T-cell (primary cell): ENCODE results near the gene AP5Z1. TPM values are rescaled to one million over a fixed set of nuclear protein-coding genes. Genes with fewer than 3 reads are reported as not detected.

Source experiments
- ATAC-seq, 4 experiments: fragments of 200-7000 bp in 3 of 4; fragments of 150-1000 bp in 1 of 4; cut with Tn5 transposase; replicated peaks in 1 of 4; 1 replicate in 3 of 4; 2 replicates in 1 of 4; pipeline ENCODE4 v1.10.0; 2021; ENCODE audit warnings: moderate library complexity in 3 of 4, mild to moderate bottlenecking in 2 of 4, moderate number of reproducible peaks in 1 of 4
- CTCF ChIA-PET, 2 donors: fragments of 300-600 bp; sonication (Branson Sonifier 250); formaldehyde crosslinking; loops; one replicate each; lab custom pipeline; 2022; ENCODE audit warnings: antibody characterized with exemption in 2 of 2; lab: Charles Lee
- POLR2A ChIA-PET, 2 donors: fragments of 300-600 bp; sonication (Branson Sonifier 250); formaldehyde crosslinking; loops; one replicate each; lab custom pipeline; 2022; ENCODE audit warnings: antibody characterized with exemption in 2 of 2; lab: Charles Lee
- DNase-seq, 35 experiments: peaks; one replicate each; pipeline versions ENCODE4 v3.0.0 to v3.0.0-alpha.2; 2013 to 2023
- H3K27ac ChIP-seq: one replicate; pipeline ENCODE4 v1.5.1; 2013; ENCODE audit warnings: low read length
- H3K27me3 ChIP-seq, 2 experiments: replicated peaks in 1 of 2; 1 replicate in 1 of 2; 2 replicates in 1 of 2; pipeline versions ENCODE4 v1.6.1 to v1.7.0; 2013; ENCODE audit warnings: low read length in 1 of 2, mixed read lengths in 1 of 2; ENCODE audit not compliant: control insufficient read depth in 2 of 2, insufficient read depth in 2 of 2; ENCODE audit errors: extremely low read depth in 1 of 2
- H3K36me3 ChIP-seq, 2 donors: 1 replicate in 1 of 2; 2 replicates in 1 of 2; pipeline versions ENCODE4 v1.6.1 to v1.7.0; 2013; ENCODE audit warnings: low read length in 1 of 2; ENCODE audit not compliant: control insufficient read depth in 2 of 2, insufficient read depth in 1 of 2; ENCODE audit errors: extremely low read depth in 1 of 2
- H3K4me1 ChIP-seq, 2 experiments: 1 replicate in 1 of 2; 2 replicates in 1 of 2; pipeline versions ENCODE4 v1.6.1 to v1.7.0; 2013; ENCODE audit warnings: low read length in 2 of 2, mixed read lengths in 1 of 2; ENCODE audit not compliant: insufficient read depth in 2 of 2, control insufficient read depth in 1 of 2; ENCODE audit errors: extremely low read depth in 1 of 2
- H3K4me3 ChIP-seq, 2 donors: 1 replicate in 1 of 2; 2 replicates in 1 of 2; pipeline versions ENCODE4 v1.5.1 to v1.7.0; 2013; ENCODE audit warnings: mild to moderate bottlenecking in 2 of 2, low read length in 1 of 2, moderate library complexity in 1 of 2; ENCODE audit not compliant: control insufficient read depth in 1 of 2; ENCODE audit errors: extremely low read depth in 1 of 2
- H3K9me3 ChIP-seq: 2 replicates; pipeline ENCODE4 v1.7.0; 2013
- H3K27ac Mint-ChIP-seq, 2 donors: one replicate each; pipeline ENCODE4 v1.8.0; 2020 to 2021; ENCODE audit warnings: mild to moderate bottlenecking in 2 of 2, mixed read lengths in 2 of 2
- H3K27me3 Mint-ChIP-seq, 2 donors: one replicate each; pipeline ENCODE4 v1.8.0; 2021 to 2022; ENCODE audit warnings: mixed read lengths in 2 of 2
- H3K36me3 Mint-ChIP-seq: one replicate; pipeline ENCODE4 v1.8.0; 2021; ENCODE audit warnings: mixed read lengths
- H3K4me1 Mint-ChIP-seq, 3 donors: one replicate each; pipeline ENCODE4 v1.8.0; 2020 to 2022; ENCODE audit warnings: mixed read lengths in 3 of 3, mild to moderate bottlenecking in 1 of 3
- H3K4me3 Mint-ChIP-seq, 3 donors: one replicate each; pipeline ENCODE4 v1.8.0; 2020 to 2022; ENCODE audit warnings: mild to moderate bottlenecking in 3 of 3, mixed read lengths in 3 of 3, moderate library complexity in 3 of 3
- H3K9me3 Mint-ChIP-seq, 3 donors: one replicate each; pipeline ENCODE4 v1.8.0; 2020 to 2022; ENCODE audit warnings: mixed read lengths in 3 of 3
- WGBS: methylation state at CpG from one replicate; pipeline ENCODE4 v1.1.5; 2013; ENCODE audit warnings: missing lambda C conversion rate; ENCODE audit not compliant: insufficient coverage; 5-methylcytosine and 5-hydroxymethylcytosine counted together
- total RNA-seq, 35 experiments: library from RNA in 6 of 35; stranded (reverse) in 6 of 35; fragments of 120-200 nt in 1 of 35; gene quantifications; one replicate each; pipeline versions ENCODE4 v1.2.1 to v1.2.4 and lab custom pipeline; 2013 to 2026

Gene AP5Z1
- total RNA-seq, result 100 to 1,000 TPM in 4 of 5 donors, 10 to 100 TPM in 1; 93.6 to 126 (median 110) TPM
- 32.9 TPM for total RNA-seq (2013)
- total RNA-seq (lab: John Stamatoyannopoulos, UW), result 69.5 to 137 (median 114) reads per million in 29 experiments

GRCh38 chr7:4775250-4775847 lies at the start of gene AP5Z1:
Gene AP5Z1 (plus strand): TSS chr7:4775623. CDS start chr7:4775716, 93 bp downstream.
- DNase-seq (peak; percentile 82 to 98 (median 95)), ATAC-seq (peak; percentile 91 to 93 (median 92))
- Mint-ChIP-seq H3K36me3 (peaks cover 9% of the 10 kb centered on the region), H3K9me3 (no peaks in the 10 kb centered on the region), H3K27me3 (peaks cover 0 to 2% of the 10 kb centered on the region in 2 donors), H3K4me3 (peak within 1 kb of the TSS; percentile 98), H3K27ac (peak within 1 kb of the TSS; percentile 97 to 99), H3K4me1 (peaks cover 48 to 56% (median 50%) of the 10 kb centered on the region in 3 donors)
- WGBS, result under 1% methylated on average over 54 of the region's 55 CpGs
- peak within 1 kb of the TSS; percentile 95 for H3K27ac ChIP-seq
- no peaks in the 10 kb centered on the region for H3K9me3 ChIP-seq
- CTCF ChIA-PET, result interaction anchor here (0.5 to 2.1 kb wide), 6 partner anchors 16 to 199 kb away, joined by 4 to 13 read pairs (median 6); no protein-coding TSS in a partner anchor
- H3K27me3 ChIP-seq, result no peaks in the 10 kb centered on the region
- peaks cover 3 to 10% of the 10 kb centered on the region in 2 donors for H3K36me3 ChIP-seq
- H3K4me1 ChIP-seq, result peaks cover 16 to 36% of the 10 kb centered on the region in 2 experiments
- peak within 1 kb of the TSS; percentile 91 to 94 for H3K4me3 ChIP-seq
- POLR2A ChIA-PET, result interaction anchor here (0.6 to 1.5 kb wide), 4 partner anchors 25 to 367 kb away, joined by 3 to 5 read pairs (median 4); no protein-coding TSS in a partner anchor

- H3K36me3 ChIP-seq, result peaks cover 5 to 12% of the 10 kb centered on the region in 2 donors
- CTCF ChIA-PET, result interaction anchor here in 1 of 2 donors (0.7 kb wide), 1 partner anchor 66 kb away, joined by 6 read pairs; no protein-coding TSS in a partner anchor
- H3K27ac Mint-ChIP-seq, result peak overlapping the region; percentile 59 to 87
- no peaks in the 10 kb centered on the region for H3K9me3 Mint-ChIP-seq
- no peaks in the 10 kb centered on the region for H3K27me3 Mint-ChIP-seq
- peaks cover 40 to 62% (median 61%) of the 10 kb centered on the region in 3 donors for H3K4me1 Mint-ChIP-seq
- H3K27ac ChIP-seq, result peak overlapping the region; percentile 68
- H3K4me3 ChIP-seq, result peak overlapping the region; percentile 57 to 58
- H3K4me1 ChIP-seq, result peaks cover 8 to 52% of the 10 kb centered on the region in 2 experiments
- no peaks in the 10 kb centered on the region for H3K27me3 ChIP-seq
- H3K9me3 ChIP-seq, result no peaks in the 10 kb centered on the region
- DNase-seq, result no peak
- WGBS, result 84% methylated on average over 11 of the region's 15 CpGs
- H3K4me3 Mint-ChIP-seq, result peak overlapping the region; percentile 81 to 91 (median 86)
- H3K36me3 Mint-ChIP-seq, result peaks cover 4% of the 10 kb centered on the region
- ATAC-seq, result no peak
- POLR2A ChIA-PET, result no interaction called here
These were observed 49.5 kb upstream of the AP5Z1 start for GRCh38 chr7:4725850-4726450.

GRCh38 chr7:4726566-4726965 lies 48.9 kb upstream of the AP5Z1 start:
- no peak overlapping the region for H3K27ac ChIP-seq
- 91% methylated on average over 6 of the region's 9 CpGs for whole genome bisulfite sequencing
- no peak overlapping the region for H3K4me3 ChIP-seq
- Mint-ChIP-seq H3K4me3 (peak overlapping the region in 2 of 3 donors; percentile 43 to 91), H3K36me3 (peaks cover 4% of the 10 kb centered on the region), H3K9me3 (no peaks in the 10 kb centered on the region), H3K4me1 (peaks cover 44 to 63% (median 63%) of the 10 kb centered on the region in 3 donors), H3K27me3 (no peaks in the 10 kb centered on the region), H3K27ac (peak overlapping the region; percentile 59 to 87)
- peaks cover 11 to 57% of the 10 kb centered on the region in 2 experiments for H3K4me1 ChIP-seq
- peaks cover 5 to 13% of the 10 kb centered on the region in 2 donors for H3K36me3 ChIP-seq
- H3K27me3 ChIP-seq, result no peaks in the 10 kb centered on the region
- H3K9me3 ChIP-seq, result no peaks in the 10 kb centered on the region
- no peak for DNase-seq
- ATAC-seq, result no peak
- POLR2A ChIA-PET, result no interaction called here
- CTCF ChIA-PET, result interaction anchor here in 1 of 2 donors (0.7 kb wide), 2 partner anchors 8 to 65 kb away, joined by 6 to 8 read pairs; no protein-coding TSS in a partner anchor

- H3K27me3 Mint-ChIP-seq, result no peaks in the 10 kb centered on the region
- H3K4me1 Mint-ChIP-seq, result peaks cover 56 to 75% (median 70%) of the 10 kb centered on the region in 3 donors
- no peaks in the 10 kb centered on the region for H3K9me3 Mint-ChIP-seq
- peak overlapping the region in 1 of 3 donors; percentile 9 for H3K4me3 Mint-ChIP-seq
- ChIA-PET CTCF (interaction anchor here in 1 of 2 donors (1.1 kb wide), 1 partner anchor 43 kb away, joined by 4 read pairs; no protein-coding TSS in a partner anchor), POLR2A (no interaction called here)
- Histone ChIP-seq H3K36me3 (peaks cover 0 to 16% of the 10 kb centered on the region in 2 donors), H3K9me3 (no peaks in the 10 kb centered on the region), H3K4me1 (peaks cover 11 to 70% of the 10 kb centered on the region in 2 experiments), H3K27me3 (no peaks in the 10 kb centered on the region), H3K4me3 (no peak overlapping the region), H3K27ac (no peak overlapping the region)
- WGBS, result 97% methylated on average over 9 of the region's 20 CpGs
- DNase-seq (no peak), ATAC-seq (no peak)
- peaks cover 9% of the 10 kb centered on the region for H3K36me3 Mint-ChIP-seq
- no peak overlapping the region for H3K27ac Mint-ChIP-seq
These were observed 47.3 kb upstream of the AP5Z1 start for GRCh38 chr7:4727914-4728705.

- H3K4me1 ChIP-seq, result peaks cover 21 to 75% of the 10 kb centered on the region in 2 experiments
- H3K27me3 Mint-ChIP-seq, result no peaks in the 10 kb centered on the region
- ATAC-seq (no peak), DNase-seq (no peak)
- WGBS, result 91% methylated on average over 13 of the region's 19 CpGs
- no peaks in the 10 kb centered on the region for H3K9me3 ChIP-seq
- no peak overlapping the region for H3K4me3 ChIP-seq
- CTCF ChIA-PET, result no interaction called here
- peak overlapping the region in 1 of 2 donors; percentile 6 for H3K27ac Mint-ChIP-seq
- no peak overlapping the region for H3K4me3 Mint-ChIP-seq
- H3K9me3 Mint-ChIP-seq, result no peaks in the 10 kb centered on the region
- H3K4me1 Mint-ChIP-seq, result peaks cover 64 to 78% (median 70%) of the 10 kb centered on the region in 3 donors
- peaks cover 0 to 16% of the 10 kb centered on the region in 2 donors for H3K36me3 ChIP-seq
- H3K27ac ChIP-seq, result no peak overlapping the region
- POLR2A ChIA-PET, result no interaction called here
- no peaks in the 10 kb centered on the region for H3K27me3 ChIP-seq
- peaks cover 9% of the 10 kb centered on the region for H3K36me3 Mint-ChIP-seq
These were observed 46.2 kb upstream of the AP5Z1 start for GRCh38 chr7:4729266-4729665.
